Endothelial cell of umbilical vein (primary cell): ENCODE measurements around the gene CHMP3. TPM values are rescaled to one million over a fixed set of nuclear protein-coding genes. Genes with fewer than 3 reads are reported as not detected.

Experiments
- BruUV-seq: library from RNA; stranded (reverse); fragments of 400-500 nt; replicated peaks from 2 replicates; lab custom pipeline; 2021; lab: Mats Ljungman, UMichigan
- CTCF ChIA-PET: fragments of 300-600, 350-600 bp; sonication (Branson Sonifier 250); formaldehyde crosslinking; loops from one replicate; lab custom pipeline; 2021; ENCODE audit warnings: antibody characterized with exemption, inconsistent platforms; lab: Charles Lee
- POLR2A ChIA-PET: fragments of 300-600, 350-600 bp; sonication (Branson Sonifier 250); formaldehyde crosslinking; loops from one replicate; lab custom pipeline; 2021; ENCODE audit warnings: antibody characterized with exemption, inconsistent platforms; lab: Charles Lee
- DNase-seq: peaks from one replicate; pipeline ENCODE4 v3.0.0-alpha.2; 2011; ENCODE audit warnings: low read depth, low spot score
- FAIRE-seq: peaks from 2 replicates; lab custom pipeline; 2011; peaks lifted over from hg19 to GRCh38; lab: Jason Lieb, UNC
- H2AFZ ChIP-seq: 2 replicates; pipeline ENCODE4 v1.6.0; 2012; ENCODE audit warnings: low read depth, low read length, control low read depth, inconsistent platforms
- H3K27ac ChIP-seq: 2 replicates; pipeline ENCODE4 v1.5.1; 2011; ENCODE audit warnings: low read depth, mild to moderate bottlenecking, control low read depth, low read length, moderate library complexity; ENCODE audit not compliant: insufficient read depth
- H3K27me3 ChIP-seq, 2 experiments: 2 replicates each; pipeline versions ENCODE4 v1.6.0 to v1.6.1; 2011; ENCODE audit warnings: low read length in 2 of 2, mixed read lengths in 1 of 2; ENCODE audit not compliant: control insufficient read depth in 2 of 2, insufficient read depth in 2 of 2
- H3K36me3 ChIP-seq, 2 experiments: 2 replicates in 1 of 2; 3 replicates in 1 of 2; pipeline ENCODE4 v1.5.1; 2011; ENCODE audit warnings: low read length in 2 of 2, mild to moderate bottlenecking in 1 of 2, moderate library complexity in 1 of 2; ENCODE audit not compliant: control insufficient read depth in 2 of 2, insufficient read depth in 2 of 2; ENCODE audit errors: extremely low read depth in 1 of 2
- H3K4me1 ChIP-seq: 3 replicates; pipeline ENCODE4 v1.5.1; 2011; ENCODE audit warnings: mild to moderate bottlenecking, low read length; ENCODE audit not compliant: control insufficient read depth, insufficient read depth; ENCODE audit errors: extremely low read depth
- H3K4me2 ChIP-seq: 2 replicates; pipeline ENCODE4 v1.6.1; 2011; ENCODE audit warnings: low read length, control low read depth, mixed read lengths; ENCODE audit not compliant: insufficient read depth
- H3K4me3 ChIP-seq, 3 experiments: fragments of 200-600 bp in 1 of 3; sonication (generic), shearing (Covaris generic) in 1 of 3; replicated peaks in 1 of 3; 2 replicates each; pipeline ENCODE4 v1.5.1; 2011 to 2016; ENCODE audit warnings: control low read depth in 3 of 3, low read length in 3 of 3, mild to moderate bottlenecking in 2 of 3, inconsistent platforms in 1 of 3, low read depth in 1 of 3, moderate library complexity in 1 of 3; ENCODE audit not compliant: insufficient read depth in 1 of 3
- H3K79me2 ChIP-seq: 2 replicates; pipeline ENCODE4 v1.6.0; 2012; ENCODE audit warnings: low read length, inconsistent platforms; ENCODE audit not compliant: control insufficient read depth, insufficient read depth
- H3K9ac ChIP-seq: replicated peaks from 2 replicates; pipeline ENCODE3; 2011; ENCODE audit warnings: low read length, control low read depth; ENCODE audit not compliant: insufficient read depth; ENCODE audit errors: extremely low read depth
- H3K9me1 ChIP-seq: replicated peaks from 3 replicates; pipeline ENCODE4 v1.6.0; 2011; ENCODE audit warnings: mild to moderate bottlenecking, low read length; ENCODE audit not compliant: control insufficient read depth, insufficient read depth; ENCODE audit errors: extremely low read depth
- H3K9me3 ChIP-seq: replicated peaks from 2 replicates; pipeline ENCODE4 v1.5.1; 2012; ENCODE audit warnings: low read length, inconsistent platforms; ENCODE audit not compliant: control insufficient read depth, insufficient read depth
- H4K20me1 ChIP-seq: replicated peaks from 2 replicates; pipeline ENCODE3; 2011; ENCODE audit warnings: mild to moderate bottlenecking, low read length; ENCODE audit not compliant: control insufficient read depth, insufficient read depth; ENCODE audit errors: extremely low read depth
- EZH2 ChIP-seq: IDR thresholded peaks from 2 replicates; pipeline ENCODE4 v1.6.1; 2012; ENCODE audit warnings: borderline replicate concordance, low read depth, mild to moderate bottlenecking, moderate library complexity, low read length, inconsistent platforms; ENCODE audit not compliant: severe bottlenecking
- FOS ChIP-seq: IDR thresholded peaks from 2 replicates; pipeline ENCODE4 v1.6.1; 2011; ENCODE audit warnings: mild to moderate bottlenecking, low read length, moderate library complexity, borderline replicate concordance; ENCODE audit not compliant: insufficient read depth
- GATA2 ChIP-seq: IDR thresholded peaks from 2 replicates; pipeline ENCODE4 v1.7.0; 2011; ENCODE audit warnings: low read depth, mild to moderate bottlenecking, moderate library complexity, mixed read lengths, low read length; ENCODE audit not compliant: insufficient read length, insufficient read depth
- JUN ChIP-seq: IDR thresholded peaks from 2 replicates; pipeline ENCODE4 v1.6.1; 2011; ENCODE audit warnings: borderline replicate concordance, low read depth; ENCODE audit not compliant: insufficient read length, insufficient read depth
- MAX ChIP-seq: IDR thresholded peaks from 2 replicates; pipeline ENCODE4 v1.6.1; 2011; ENCODE audit not compliant: insufficient read depth, insufficient read length
- MYC ChIP-seq: IDR thresholded peaks from one replicate; pipeline ENCODE4 v1.6.1; 2011; ENCODE audit warnings: mild to moderate bottlenecking, low read depth, low read length
- POLR2A ChIP-seq: IDR thresholded peaks from 2 replicates; pipeline ENCODE4 v1.6.1; 2012; ENCODE audit warnings: low read depth, mild to moderate bottlenecking, control low read depth, low read length
- POLR2AphosphoS5 ChIP-seq: IDR thresholded peaks from 2 replicates; pipeline ENCODE4 v1.6.1; 2012; ENCODE audit warnings: low read depth, mild to moderate bottlenecking, control low read depth, low read length, moderate library complexity; ENCODE audit not compliant: insufficient read depth
- dilution Hi-C: fragments of 300-500 bp; cut with MboI; formaldehyde crosslinking; loops from one replicate; pipeline ENCODE4 v1.15.0; 2019; ENCODE audit warnings: low sequenced_read_pairs; ENCODE audit not compliant: extremely low pct_ligation_motif_present
- intact Hi-C: fragments of 100-400 bp; cut with micrococcal nuclease; formaldehyde crosslinking; loops from one replicate; pipeline ENCODE4 v1.10.0; 2022
- polyA plus RNA-seq, 4 experiments: library from polyadenylated mRNA; depleted of rRNA in 3 of 4; stranded (reverse) in 3 of 4; unstranded in 1 of 4; fragments of >200 nt; gene quantifications; 2 replicates each; pipeline versions ENCODE4 v1.2.1 to v1.2.3, GENCODE V29; 2011 to 2012; ENCODE audit warnings: missing spikeins in 1 of 4
- total RNA-seq: library from RNA; stranded (reverse); gene quantifications from 2 replicates; pipeline ENCODE4 v1.2.3, GENCODE V29; 2021
- TF ChIP-seq, protein P1 (sequence below), 2 donors: IDR thresholded peaks; 1 replicate in 1 of 2; 2 replicates in 1 of 2; pipeline ENCODE4 v1.5.1; 2011; ENCODE audit warnings: low read length in 2 of 2, mild to moderate bottlenecking in 2 of 2, moderate library complexity in 2 of 2, control low read depth in 1 of 2, inconsistent platforms in 1 of 2, low read depth in 1 of 2; ENCODE audit not compliant: insufficient read depth in 1 of 2; ENCODE audit errors: extremely low read depth in 1 of 2

The CHMP3 gene
- total and polyA plus RNA-seq, 2 donors (not counting 3 experiments of a cell fraction or from before 2014, with no cell fraction given): 48.1 to 92.2 TPM

DNA sequence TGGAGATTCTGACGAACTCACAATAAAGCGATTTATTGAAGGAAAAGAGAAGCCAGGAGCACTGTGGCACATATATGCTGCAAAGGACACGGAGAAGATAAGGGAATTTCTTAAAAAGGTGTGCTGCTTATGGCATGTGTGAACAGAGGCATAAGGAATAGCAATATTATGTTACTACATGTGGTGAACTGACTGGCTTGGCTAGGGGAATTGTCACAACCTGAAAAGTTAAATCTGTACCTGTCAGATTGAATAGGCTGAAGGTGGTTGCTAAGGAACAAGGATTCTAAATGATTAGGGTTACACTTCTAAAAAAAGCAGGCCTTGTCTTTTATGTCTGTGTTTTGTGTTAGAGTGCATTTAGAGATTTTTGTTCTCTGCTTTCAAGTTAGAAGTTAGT lies 73.7 kb downstream of the CHMP3 start:
- H2AFZ ChIP-seq: no peak overlapping the region
- dilution Hi-C loops: no loop called here
- H3K27me3 ChIP-seq: no peaks in the 10 kb centered on the region
- no peaks in the 10 kb centered on the region for H3K9me1 ChIP-seq
- TF ChIP-seq JUN (no peak), POLR2A (no peak), FOS (no peak), GATA2 (no peak), MAX (no peak), MYC (no peak), POLR2AphosphoS5 (no peak), EZH2 (no peak)
- TF ChIP-seq, protein P1, sequence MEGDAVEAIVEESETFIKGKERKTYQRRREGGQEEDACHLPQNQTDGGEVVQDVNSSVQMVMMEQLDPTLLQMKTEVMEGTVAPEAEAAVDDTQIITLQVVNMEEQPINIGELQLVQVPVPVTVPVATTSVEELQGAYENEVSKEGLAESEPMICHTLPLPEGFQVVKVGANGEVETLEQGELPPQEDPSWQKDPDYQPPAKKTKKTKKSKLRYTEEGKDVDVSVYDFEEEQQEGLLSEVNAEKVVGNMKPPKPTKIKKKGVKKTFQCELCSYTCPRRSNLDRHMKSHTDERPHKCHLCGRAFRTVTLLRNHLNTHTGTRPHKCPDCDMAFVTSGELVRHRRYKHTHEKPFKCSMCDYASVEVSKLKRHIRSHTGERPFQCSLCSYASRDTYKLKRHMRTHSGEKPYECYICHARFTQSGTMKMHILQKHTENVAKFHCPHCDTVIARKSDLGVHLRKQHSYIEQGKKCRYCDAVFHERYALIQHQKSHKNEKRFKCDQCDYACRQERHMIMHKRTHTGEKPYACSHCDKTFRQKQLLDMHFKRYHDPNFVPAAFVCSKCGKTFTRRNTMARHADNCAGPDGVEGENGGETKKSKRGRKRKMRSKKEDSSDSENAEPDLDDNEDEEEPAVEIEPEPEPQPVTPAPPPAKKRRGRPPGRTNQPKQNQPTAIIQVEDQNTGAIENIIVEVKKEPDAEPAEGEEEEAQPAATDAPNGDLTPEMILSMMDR (IDR thresholded peaks at IDR 0.05; ENCODE audit: extremely low read depth in 1 of 2, insufficient read depth in 1 of 2, low read depth in 1 of 2, low read length in 2 of 2): no peak
- ChIA-PET POLR2A (no interaction called here), CTCF (no interaction called here)
- no peak overlapping the region for H3K9ac ChIP-seq
- intact Hi-C loops: loop anchor here (5.0 kb wide), 1 partner anchor 133 kb away; the partner anchor contains the start of gene RNF103
- H3K4me3 ChIP-seq: no peak overlapping the region
- H3K4me2 ChIP-seq: no peak overlapping the region
- H3K79me2 ChIP-seq: no peaks in the 10 kb centered on the region
- H3K36me3 ChIP-seq: peaks cover 18 to 27% of the 10 kb centered on the region in 2 experiments
- no peak for DNase-seq
- no TSS peak for BruUV-seq
- H3K4me1 ChIP-seq: no peaks in the 10 kb centered on the region
- H3K27ac ChIP-seq: no peak overlapping the region
- FAIRE-seq: no peak
- no peaks in the 10 kb centered on the region for H3K9me3 ChIP-seq
- no peaks in the 10 kb centered on the region for H4K20me1 ChIP-seq
